Adipocyte (in vitro differentiated cells): ENCODE measurements around the gene NR2F6.

Source experiments
- DNase-seq: peaks from one replicate; pipeline ENCODE4 v3.0.0-alpha.2; 2015; ENCODE audit warnings: low read depth
- H3K27me3 ChIP-seq: replicated peaks from 2 replicates; pipeline ENCODE4 v1.7.0; 2013; ENCODE audit warnings: mild to moderate bottlenecking, low read length, moderate library complexity; ENCODE audit not compliant: control insufficient read depth, insufficient read depth
- H3K36me3 ChIP-seq: 2 replicates; pipeline ENCODE4 v1.7.0; 2013; ENCODE audit warnings: low read length, mild to moderate bottlenecking, moderate library complexity; ENCODE audit not compliant: control insufficient read depth, insufficient read depth, severe bottlenecking
- H3K4me1 ChIP-seq: 2 replicates; pipeline ENCODE4 v1.7.0; 2013; ENCODE audit warnings: mild to moderate bottlenecking, low read length, moderate library complexity; ENCODE audit not compliant: control insufficient read depth, insufficient read depth
- H3K4me3 ChIP-seq: 2 replicates; pipeline ENCODE4 v1.7.0; 2013; ENCODE audit warnings: mild to moderate bottlenecking, low read length, moderate library complexity
- H3K9ac ChIP-seq: 2 replicates; pipeline ENCODE4 v1.7.0; 2013; ENCODE audit warnings: mild to moderate bottlenecking, low read length, moderate library complexity
- H3K9me3 ChIP-seq: 2 replicates; pipeline ENCODE4 v1.7.0; 2013; ENCODE audit warnings: mild to moderate bottlenecking, low read length, moderate library complexity; ENCODE audit not compliant: control insufficient read depth

The NR2F6 gene

DNA sequence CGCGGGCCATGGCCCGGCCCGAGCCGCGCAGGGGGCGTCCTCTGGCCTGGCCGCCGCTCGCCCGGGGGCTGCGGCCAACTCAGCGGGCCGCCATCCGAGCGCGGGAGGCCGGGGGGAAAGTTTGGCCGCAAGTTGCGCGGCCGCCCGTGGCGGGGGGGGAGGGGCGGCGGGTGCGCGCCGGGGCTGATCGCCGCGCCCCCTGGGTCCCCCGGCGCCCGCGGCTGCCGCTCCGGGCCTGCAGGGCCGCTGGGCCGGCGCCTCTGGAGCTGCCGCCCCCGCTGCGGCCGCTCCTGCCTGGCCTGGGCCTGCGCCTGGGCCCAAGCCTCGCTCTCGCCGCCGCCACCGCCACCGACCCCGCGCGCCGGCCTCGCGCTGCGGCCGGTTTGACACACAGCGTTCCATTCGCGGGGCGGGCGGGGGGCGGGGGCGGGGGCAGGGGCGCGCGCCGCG lies at the start of gene NR2F6:
Gene NR2F6, minus strand, starts transcription at position 385 of the 450 bp plus-strand sequence. CDS start 699 bp downstream, outside the sequence.
- peaks cover 47% of the 10 kb centered on the region for H3K4me1 ChIP-seq
- peak within 1 kb of the TSS; percentile 96 for H3K4me3 ChIP-seq
- no peaks in the 10 kb centered on the region for H3K27me3 ChIP-seq
- H3K9me3 ChIP-seq = no peaks in the 10 kb centered on the region
- DNase-seq = no peak
- peaks cover 3% of the 10 kb centered on the region for H3K36me3 ChIP-seq
- H3K9ac ChIP-seq = peak within 1 kb of the TSS; percentile 96

DNA sequence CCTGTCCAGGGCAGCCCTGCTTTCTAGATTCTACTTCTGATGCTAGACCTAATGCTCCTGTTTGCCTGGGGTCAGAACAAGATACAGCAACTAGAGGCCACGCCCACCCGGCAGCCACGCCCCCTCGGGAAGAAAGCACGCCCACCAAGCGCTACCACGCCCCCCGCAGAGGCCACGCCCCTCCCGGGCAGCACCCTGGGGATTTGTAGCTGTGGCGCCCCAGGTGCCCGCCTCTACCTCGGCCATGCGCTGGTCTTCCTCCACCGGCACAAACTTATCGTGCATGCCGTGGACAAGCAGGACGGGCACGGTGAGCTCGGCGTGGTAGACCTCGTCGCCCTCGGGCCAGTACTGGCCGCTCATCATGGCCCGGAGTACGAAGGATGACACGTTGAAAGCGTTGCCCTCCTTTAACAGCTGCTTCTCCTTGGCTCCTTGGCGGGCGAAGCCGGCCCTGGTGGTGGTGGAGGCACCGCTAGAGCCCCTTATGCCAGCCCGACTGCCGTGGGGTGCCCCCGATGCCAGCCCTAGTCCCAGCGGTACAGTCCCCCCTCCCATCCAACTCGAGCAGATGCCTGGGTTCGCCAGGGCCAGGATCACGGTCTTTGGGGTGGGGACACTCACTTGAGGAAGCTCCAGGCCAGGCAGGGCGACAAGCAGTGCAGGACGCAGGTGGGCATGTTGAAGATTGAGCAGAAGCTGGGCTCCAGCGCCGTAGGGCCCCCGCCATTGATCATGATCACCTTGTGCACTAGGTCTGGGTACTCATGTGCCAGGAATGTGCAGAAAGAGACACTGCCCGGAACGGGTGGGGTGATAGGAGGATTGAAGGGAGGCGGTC lies 48.6 kb upstream of the NR2F6 start:
- DNase-seq = peak; percentile 47
- Histone ChIP-seq H3K9ac (no peak overlapping the region), H3K4me1 (peaks cover 5% of the 10 kb centered on the region), H3K27me3 (no peaks in the 10 kb centered on the region), H3K36me3 (no peaks in the 10 kb centered on the region), H3K9me3 (no peaks in the 10 kb centered on the region), H3K4me3 (no peak overlapping the region)

DNA sequence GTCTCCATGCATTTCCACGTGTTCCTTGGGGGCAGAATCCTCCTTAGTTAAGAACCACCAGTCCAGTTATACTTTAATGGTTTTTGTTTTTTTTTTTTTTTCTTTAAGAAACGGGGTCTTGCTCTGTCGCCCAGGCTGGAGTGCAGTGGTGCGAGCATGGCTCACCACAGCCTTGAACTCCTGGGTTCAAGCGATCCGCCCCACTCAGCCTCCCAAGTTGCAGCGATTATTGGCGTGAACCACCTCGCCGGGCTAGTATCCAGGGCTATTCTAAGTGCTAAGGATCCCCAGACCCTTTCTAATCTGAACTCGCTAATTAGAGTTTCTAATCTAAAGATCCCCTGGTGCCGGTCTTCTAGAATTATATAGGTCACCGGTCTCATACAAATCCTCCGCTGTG lies 47.9 kb upstream of the NR2F6 start:
- no peaks in the 10 kb centered on the region for H3K27me3 ChIP-seq
- peaks cover 5% of the 10 kb centered on the region for H3K4me1 ChIP-seq
- no peak for DNase-seq
- no peak overlapping the region for H3K9ac ChIP-seq
- no peaks in the 10 kb centered on the region for H3K9me3 ChIP-seq
- no peak overlapping the region for H3K4me3 ChIP-seq
- H3K36me3 ChIP-seq = no peaks in the 10 kb centered on the region

DNA sequence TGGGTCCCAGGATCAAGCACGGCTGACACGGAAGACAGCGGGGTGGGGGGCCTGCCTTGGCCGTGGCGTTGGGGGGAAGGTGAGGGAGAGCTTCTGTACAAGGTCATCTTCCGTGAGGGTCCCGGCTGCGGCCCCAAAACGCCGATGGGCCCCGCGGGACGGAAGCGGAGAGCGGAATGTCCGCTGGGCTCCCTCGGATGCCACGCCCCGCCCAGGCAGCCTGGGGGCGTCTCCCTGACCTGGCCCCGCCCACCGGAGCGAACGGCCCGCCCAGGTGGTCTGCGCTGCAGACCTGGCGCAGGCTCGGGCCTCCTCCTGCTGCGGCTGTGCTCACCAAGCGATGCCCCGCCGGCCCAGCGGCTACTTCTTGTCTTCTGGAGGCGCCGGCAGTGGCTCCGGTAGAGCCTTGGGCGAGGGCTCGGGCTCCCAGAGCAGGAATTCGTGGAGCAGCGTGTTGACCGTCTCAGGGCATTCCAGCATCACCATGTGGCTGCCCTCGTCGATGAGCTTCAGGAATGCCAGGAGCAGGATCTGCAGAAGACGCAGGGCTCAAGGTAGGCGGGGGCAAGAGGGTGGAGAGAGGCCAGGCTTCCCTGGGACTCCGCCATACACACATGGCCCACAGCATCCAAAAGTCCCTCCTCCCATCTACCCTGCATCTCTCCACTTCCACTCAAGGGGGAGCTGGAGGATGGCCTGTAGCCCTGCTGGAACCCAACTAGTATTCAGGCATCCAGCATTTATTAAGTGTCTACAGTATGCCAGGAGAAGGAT lies 46.8 kb upstream of the NR2F6 start:
- no peaks in the 10 kb centered on the region for H3K9me3 ChIP-seq
- DNase-seq = peak; percentile 93
- H3K4me1 ChIP-seq = peaks cover 5% of the 10 kb centered on the region
- peak overlapping the region; percentile 79 for H3K9ac ChIP-seq
- no peaks in the 10 kb centered on the region for H3K36me3 ChIP-seq
- H3K27me3 ChIP-seq = no peaks in the 10 kb centered on the region
- H3K4me3 ChIP-seq = peak overlapping the region; percentile 82

DNA sequence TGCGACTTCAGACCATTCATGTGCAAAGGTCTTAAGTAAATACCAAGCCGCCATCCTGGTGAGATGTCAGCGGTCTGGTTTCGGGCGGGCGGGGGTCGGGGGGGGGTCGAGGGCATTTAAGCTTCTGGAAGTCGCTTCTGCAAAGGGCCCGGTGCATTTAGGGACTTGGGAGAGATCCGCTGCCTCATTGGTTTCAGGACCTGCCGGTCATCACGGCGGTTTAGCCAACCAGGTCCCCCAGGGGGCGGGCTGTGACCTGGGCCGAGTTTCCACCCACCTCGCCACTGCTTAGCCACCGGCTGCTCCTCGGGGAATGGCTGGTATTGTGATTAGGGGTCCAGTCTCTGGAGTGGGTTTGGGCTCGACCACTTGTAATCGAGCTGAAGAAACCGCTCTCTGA lies 43.8 kb upstream of the NR2F6 start:
- no peaks in the 10 kb centered on the region for H3K9me3 ChIP-seq
- no peak overlapping the region for H3K9ac ChIP-seq
- peaks cover 5% of the 10 kb centered on the region for H3K4me1 ChIP-seq
- no peaks in the 10 kb centered on the region for H3K36me3 ChIP-seq
- DNase-seq = peak; percentile 51
- no peaks in the 10 kb centered on the region for H3K27me3 ChIP-seq
- H3K4me3 ChIP-seq = no peak overlapping the region

DNA sequence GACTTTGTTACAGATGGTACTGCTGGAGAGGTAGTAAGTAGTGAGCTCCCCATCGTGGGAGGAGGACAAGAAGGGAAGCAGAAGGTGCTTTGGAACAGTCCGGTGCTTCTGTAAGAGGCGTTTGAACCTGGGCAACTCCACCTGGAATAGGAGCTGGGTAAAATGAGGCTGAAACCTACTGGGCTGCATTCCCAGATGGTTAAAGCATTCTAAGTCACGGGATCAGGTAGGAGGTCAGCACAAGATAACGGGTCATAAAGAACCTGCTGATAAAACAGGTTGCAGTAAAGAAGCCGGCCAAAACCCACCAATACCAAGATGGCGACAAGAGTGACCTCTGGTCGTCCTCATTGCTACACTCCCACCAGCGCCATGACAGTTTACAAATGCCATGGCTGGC lies 41.0 kb upstream of the NR2F6 start:
- Histone ChIP-seq H3K4me1 (peaks cover 3% of the 10 kb centered on the region), H3K9ac (no peak overlapping the region), H3K36me3 (no peaks in the 10 kb centered on the region), H3K4me3 (no peak overlapping the region), H3K27me3 (no peaks in the 10 kb centered on the region), H3K9me3 (no peaks in the 10 kb centered on the region)
- no peak for DNase-seq

DNA sequence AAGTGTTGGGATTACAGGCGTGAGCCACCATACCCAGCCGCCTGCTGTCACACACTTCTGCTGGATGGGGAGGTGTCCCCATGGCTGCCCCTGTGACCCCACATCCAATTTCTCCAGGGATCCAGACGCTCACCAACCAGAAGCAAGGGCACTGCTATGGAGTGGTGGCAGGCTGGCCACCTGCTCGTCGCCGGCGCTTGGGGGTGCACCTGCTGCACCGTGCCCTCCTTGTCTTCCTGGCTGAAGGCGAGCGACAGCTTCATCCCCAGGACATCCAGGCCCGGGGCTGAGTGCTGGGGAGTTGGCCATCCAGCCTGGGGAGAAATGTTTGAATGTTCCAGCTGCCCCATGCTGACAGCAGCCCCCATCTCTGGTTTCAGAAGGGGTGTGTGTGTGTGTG lies 40.5 kb upstream of the NR2F6 start:
- no peak for DNase-seq
- Histone ChIP-seq H3K4me1 (peaks cover 3% of the 10 kb centered on the region), H3K27me3 (no peaks in the 10 kb centered on the region), H3K9ac (no peak overlapping the region), H3K36me3 (no peaks in the 10 kb centered on the region), H3K9me3 (no peaks in the 10 kb centered on the region), H3K4me3 (no peak overlapping the region)

DNA sequence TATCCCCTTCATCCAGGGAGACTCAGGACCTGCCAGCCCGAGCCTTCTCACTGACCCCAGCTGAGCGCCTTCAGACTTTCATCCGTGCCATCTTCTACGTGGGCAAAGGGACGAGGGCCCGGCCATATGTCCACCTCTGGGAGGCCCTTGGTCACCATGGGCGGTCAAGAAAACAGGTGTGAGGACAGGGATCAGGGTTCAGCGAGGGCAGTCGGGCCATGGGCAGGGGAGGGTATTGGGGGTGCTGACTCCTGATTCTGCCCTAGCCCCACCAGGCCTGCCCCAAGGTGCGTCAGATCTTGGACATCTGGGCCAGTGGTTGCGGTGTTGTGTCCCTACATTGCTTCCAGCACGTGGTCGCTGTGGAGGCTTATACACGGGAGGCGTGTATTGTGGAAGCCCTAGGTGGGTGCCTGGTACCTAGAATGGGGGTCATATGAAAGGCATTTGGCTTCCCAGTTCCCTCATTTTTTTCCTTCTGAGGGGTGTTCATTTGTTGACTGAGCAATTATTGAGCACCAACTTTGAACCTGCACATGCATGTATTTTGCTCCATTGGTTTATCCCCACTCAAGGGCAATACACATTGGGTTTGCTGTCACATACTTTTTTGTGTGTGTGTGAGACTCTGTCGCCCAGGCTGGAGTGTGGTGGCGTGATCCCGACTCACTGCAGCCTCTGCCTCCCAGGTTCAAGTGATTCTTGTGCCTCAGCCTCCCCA lies 39.9 kb upstream of the NR2F6 start:
- H3K36me3 ChIP-seq = no peaks in the 10 kb centered on the region
- peaks cover 3% of the 10 kb centered on the region for H3K4me1 ChIP-seq
- no peak overlapping the region for H3K9ac ChIP-seq
- H3K9me3 ChIP-seq = no peaks in the 10 kb centered on the region
- no peak overlapping the region for H3K4me3 ChIP-seq
- DNase-seq = no peak
- H3K27me3 ChIP-seq = no peaks in the 10 kb centered on the region

DNA sequence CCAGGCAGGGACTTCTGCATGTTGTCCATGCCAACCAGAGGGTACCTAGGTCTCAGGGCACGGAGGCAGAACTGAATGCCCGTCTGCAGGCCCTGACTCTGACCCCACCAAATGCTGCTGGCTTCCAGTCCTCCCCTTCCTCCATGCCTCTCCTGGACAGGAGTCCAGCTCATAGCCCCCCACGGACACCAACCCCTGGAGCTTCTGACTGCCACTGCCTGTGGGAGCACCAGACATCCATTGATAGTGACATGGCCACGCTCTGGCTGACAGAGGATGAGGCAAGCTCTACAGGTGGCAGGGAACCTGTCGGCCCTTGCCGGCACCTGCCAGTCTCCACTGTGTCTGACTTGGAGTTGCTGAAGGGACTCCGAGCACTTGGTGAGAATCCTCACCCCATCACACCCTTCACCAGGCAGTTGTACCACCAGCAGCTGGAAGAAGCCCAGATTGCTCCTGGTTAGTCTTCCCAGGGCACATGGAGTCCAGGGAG lies 37.8 kb upstream of the NR2F6 start:
- H3K4me3 ChIP-seq = no peak overlapping the region
- no peaks in the 10 kb centered on the region for H3K36me3 ChIP-seq
- DNase-seq = no peak
- H3K9me3 ChIP-seq = no peaks in the 10 kb centered on the region
- no peaks in the 10 kb centered on the region for H3K27me3 ChIP-seq
- H3K4me1 ChIP-seq = peaks cover 3% of the 10 kb centered on the region
- no peak overlapping the region for H3K9ac ChIP-seq

DNA sequence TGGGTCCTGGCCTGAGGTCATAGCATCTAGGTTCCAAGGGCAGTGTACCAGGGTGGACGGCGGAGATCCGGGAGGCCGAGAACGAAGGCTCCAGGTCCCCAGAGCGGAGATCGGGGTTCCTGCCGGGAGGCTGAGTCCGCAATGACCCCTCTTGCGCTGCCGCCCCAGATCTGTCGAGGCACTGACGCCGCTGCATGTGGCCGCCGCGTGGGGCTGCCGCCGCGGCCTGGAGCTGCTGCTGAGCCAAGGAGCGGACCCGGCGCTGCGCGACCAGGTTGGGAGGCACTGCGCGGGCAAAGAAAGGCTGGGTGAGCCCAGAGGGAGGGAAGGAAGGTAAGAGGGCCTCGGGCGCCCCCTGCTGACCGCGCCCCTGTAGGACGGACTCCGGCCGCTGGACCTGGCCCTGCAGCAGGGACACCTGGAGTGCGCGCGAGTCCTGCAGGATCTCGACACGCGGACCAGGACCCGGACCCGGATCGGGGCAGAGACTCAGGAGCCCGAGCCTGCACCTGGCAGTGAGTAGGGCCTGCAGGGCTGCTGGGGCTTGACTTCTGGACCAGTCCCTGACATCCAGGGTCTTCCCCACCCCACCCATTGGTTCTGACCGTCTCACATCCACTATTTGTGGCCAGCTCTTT lies 36.9 kb upstream of the NR2F6 start:
- peak overlapping the region; percentile 4 for H3K9ac ChIP-seq

More for the DNA sequence above, 36.9 kb upstream of the NR2F6 start:
- H3K27me3 ChIP-seq = no peaks in the 10 kb centered on the region
- DNase-seq = peak; percentile 92
- peaks cover 2% of the 10 kb centered on the region for H3K36me3 ChIP-seq
- peaks cover 3% of the 10 kb centered on the region for H3K4me1 ChIP-seq
- peak overlapping the region; percentile 41 for H3K4me3 ChIP-seq
- H3K9me3 ChIP-seq = no peaks in the 10 kb centered on the region
